GM23338 (cell line): ENCODE data around the gene HBB. TPM values are rescaled to one million over a fixed set of nuclear protein-coding genes. Genes with fewer than 3 reads are reported as not detected.

Source experiments
- ATAC-seq: fragments of 200-7000 bp; cut with Tn5 transposase; 3 replicates; pipeline ENCODE4 v1.9.1; 2020
- DNase-seq: peaks from one replicate; pipeline ENCODE4 v3.0.0-alpha.2; 2015; ENCODE audit warnings: low spot score
- H2AFZ ChIP-seq: fragments of 200-600 bp; sonication (generic); 2 replicates; pipeline ENCODE4 v1.8.0; 2016; ENCODE audit warnings: antibody characterized with exemption, mild to moderate bottlenecking, moderate library complexity
- H3F3A ChIP-seq: fragments of 200-600 bp; sonication (generic); replicated peaks from 2 replicates; pipeline ENCODE4 v1.8.0; 2017; ENCODE audit warnings: antibody characterized with exemption, mixed run types, low read depth
- H3K27ac ChIP-seq: fragments of 200-600 bp; sonication (generic); 2 replicates; pipeline ENCODE4 v1.6.1; 2016; ENCODE audit warnings: low read depth
- H3K27me3 ChIP-seq: fragments of 200-600 bp; sonication (generic); 2 replicates; pipeline ENCODE4 v1.8.0; 2016; ENCODE audit warnings: mild to moderate bottlenecking, mixed run types, moderate library complexity; ENCODE audit not compliant: insufficient read depth
- H3K36me3 ChIP-seq: fragments of 200-600 bp; sonication (generic); 2 replicates; pipeline ENCODE4 v1.8.0; 2016; ENCODE audit warnings: mild to moderate bottlenecking; ENCODE audit not compliant: insufficient read depth
- H3K4me1 ChIP-seq: fragments of 200-600 bp; sonication (generic); 2 replicates; pipeline ENCODE4 v1.8.0; 2016; ENCODE audit warnings: mild to moderate bottlenecking, moderate library complexity; ENCODE audit not compliant: insufficient read depth
- H3K4me2 ChIP-seq: fragments of 200-600 bp; sonication (generic); 2 replicates; pipeline ENCODE4 v1.7.1; 2017; ENCODE audit warnings: mixed run types
- H3K4me3 ChIP-seq: fragments of 200-600 bp; sonication (generic); 2 replicates; pipeline ENCODE4 v1.6.1; 2016; ENCODE audit warnings: mixed run types
- H3K79me2 ChIP-seq: fragments of 200-600 bp; sonication (generic); replicated peaks from 2 replicates; pipeline ENCODE4 v1.8.0; 2017; ENCODE audit warnings: mild to moderate bottlenecking; ENCODE audit not compliant: insufficient read depth
- H3K9me2 ChIP-seq: fragments of 200-600 bp; sonication (generic); 2 replicates; pipeline ENCODE4 v1.8.0; 2017; ENCODE audit not compliant: insufficient read depth
- H4K20me1 ChIP-seq: fragments of 200-600 bp; sonication (generic); replicated peaks from 2 replicates; pipeline ENCODE4 v1.8.0; 2017; ENCODE audit warnings: mild to moderate bottlenecking; ENCODE audit not compliant: insufficient read depth
- H3K27ac Mint-ChIP-seq: 2 replicates; pipeline ENCODE4 v1.8.0; 2020; ENCODE audit warnings: inconsistent platforms, mild to moderate bottlenecking, moderate library complexity, mixed read lengths
- H3K27me3 Mint-ChIP-seq: 3 replicates; pipeline ENCODE4 v1.8.0; 2022; ENCODE audit warnings: low read depth, mild to moderate bottlenecking, moderate library complexity, mixed read lengths, inconsistent platforms; ENCODE audit not compliant: insufficient read depth, poor library complexity
- H3K36me3 Mint-ChIP-seq: 3 replicates; pipeline ENCODE4 v1.8.0; 2021; ENCODE audit warnings: low read depth, mild to moderate bottlenecking, inconsistent platforms, moderate library complexity, mixed read lengths
- H3K4me1 Mint-ChIP-seq: 3 replicates; pipeline ENCODE4 v1.8.0; 2020; ENCODE audit warnings: mild to moderate bottlenecking, inconsistent platforms, mixed read lengths
- H3K4me3 Mint-ChIP-seq: 3 replicates; pipeline ENCODE4 v1.8.0; 2021; ENCODE audit warnings: moderate library complexity, mild to moderate bottlenecking, inconsistent platforms, mixed read lengths
- H3K9me3 Mint-ChIP-seq: 3 replicates; pipeline ENCODE4 v1.8.0; 2020; ENCODE audit warnings: moderate library complexity, mild to moderate bottlenecking, inconsistent platforms, mixed read lengths
- CREB1 ChIP-seq: fragments of 250-450 bp; sonication (Bioruptor Pico); IDR thresholded peaks from 2 replicates; pipeline ENCODE4 v1.5.0; 2020; ENCODE audit warnings: low read depth, mild to moderate bottlenecking, moderate library complexity
- EZH2 ChIP-seq: fragments of 200-600 bp; sonication (generic); IDR thresholded peaks from one replicate; pipeline ENCODE4 v1.8.0; 2017; ENCODE audit warnings: antibody characterized with exemption, mild to moderate bottlenecking, low read depth; ENCODE audit not compliant: unreplicated experiment
- EZH2phosphoT487 ChIP-seq: fragments of 200-600 bp; sonication (generic); IDR thresholded peaks from one replicate; pipeline ENCODE4 v1.8.1; 2018; ENCODE audit warnings: antibody characterized with exemption; ENCODE audit not compliant: unreplicated experiment
- JUNB ChIP-seq: IDR thresholded peaks from one replicate; pipeline ENCODE4 v1.6.1; 2016; ENCODE audit warnings: antibody characterized with exemption; ENCODE audit not compliant: unreplicated experiment
- NANOG ChIP-seq: IDR thresholded peaks from 2 replicates; pipeline ENCODE4 v1.6.1; 2016; ENCODE audit warnings: antibody characterized with exemption, borderline replicate concordance
- POLR2AphosphoS5 ChIP-seq: IDR thresholded peaks from 2 replicates; pipeline ENCODE4 v1.6.1; 2016; ENCODE audit warnings: antibody characterized with exemption, low read depth
- STAT1 ChIP-seq: IDR thresholded peaks from one replicate; pipeline ENCODE4 v1.6.1; 2016; ENCODE audit warnings: antibody characterized with exemption; ENCODE audit not compliant: unreplicated experiment
- ZNF114 ChIP-seq: fragments of 250-450 bp; sonication (Bioruptor Pico); IDR thresholded peaks from 2 replicates; pipeline ENCODE4 v1.5.0; 2020; ENCODE audit warnings: mild to moderate bottlenecking, moderate library complexity
- ZNF331 ChIP-seq: fragments of 250-450 bp; sonication (Bioruptor Pico); IDR thresholded peaks from 2 replicates; pipeline ENCODE4 v1.5.0; 2020; ENCODE audit warnings: low read depth, mild to moderate bottlenecking, moderate library complexity
- ZNF462 ChIP-seq: fragments of 250-450 bp; sonication (Bioruptor Pico); IDR thresholded peaks from 2 replicates; pipeline ENCODE4 v1.5.0; 2020; ENCODE audit warnings: mild to moderate bottlenecking, moderate library complexity
- polyA plus RNA-seq: library from polyadenylated mRNA; unstranded; fragments of >200 nt; fragmentation: Nextera tagmentation; extraction: Ambion mirVana; gene quantifications from 2 replicates; pipeline ENCODE4 v1.2.1, GENCODE V29; 2016
- total RNA-seq: library from RNA; depleted of rRNA; stranded (reverse); fragments of >200 nt; shearing (Covaris generic); gene quantifications from 2 replicates; pipeline ENCODE4 v1.2.3, GENCODE V29; 2014
- TF ChIP-seq, protein P1 (sequence below): IDR thresholded peaks from one replicate; pipeline ENCODE4 v1.6.1; 2018; ENCODE audit warnings: antibody characterized with exemption; ENCODE audit not compliant: unreplicated experiment
- TF ChIP-seq, protein P2 (sequence below): IDR thresholded peaks from 2 replicates; pipeline ENCODE4 v1.6.1; 2016; ENCODE audit warnings: antibody characterized with exemption

Gene HBB
- total and polyA plus RNA-seq, 2 experiments from 2014 or later, result not detected

DNA sequence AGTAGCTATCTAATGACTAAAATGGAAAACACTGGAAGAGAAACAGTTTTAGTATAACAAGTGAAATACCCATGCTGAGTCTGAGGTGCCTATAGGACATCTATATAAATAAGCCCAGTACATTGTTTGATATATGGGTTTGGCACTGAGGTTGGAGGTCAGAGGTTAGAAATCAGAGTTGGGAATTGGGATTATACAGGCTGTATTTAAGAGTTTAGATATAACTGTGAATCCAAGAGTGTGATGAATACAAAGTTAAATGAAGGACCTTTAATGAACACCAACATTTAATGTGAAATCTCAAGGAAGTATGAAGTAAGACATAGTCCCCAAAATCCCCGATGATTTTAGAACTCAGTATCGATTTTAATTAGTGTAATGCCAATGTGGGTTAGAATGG is 10.5 kb upstream of the HBB start:
- Histone ChIP-seq H3K79me2 (no peaks in the 10 kb centered on the region), H3F3A (no peaks in the 10 kb centered on the region), H3K27ac (no peak overlapping the region), H3K27me3 (no peaks in the 10 kb centered on the region), H3K4me3 (no peak overlapping the region), H3K4me2 (no peak overlapping the region), H3K36me3 (no peaks in the 10 kb centered on the region), H3K4me1 (no peaks in the 10 kb centered on the region), H3K9me2 (no peaks in the 10 kb centered on the region), H2AFZ (no peak overlapping the region), H4K20me1 (no peaks in the 10 kb centered on the region)
- Mint-ChIP-seq H3K9me3 (no peaks in the 10 kb centered on the region), H3K4me3 (no peak overlapping the region), H3K27me3 (no peaks in the 10 kb centered on the region), H3K4me1 (no peaks in the 10 kb centered on the region), H3K36me3 (no peaks in the 10 kb centered on the region), H3K27ac (no peak overlapping the region)
- ATAC-seq (no peak), DNase-seq (no peak)
- TF ChIP-seq, protein P1, sequence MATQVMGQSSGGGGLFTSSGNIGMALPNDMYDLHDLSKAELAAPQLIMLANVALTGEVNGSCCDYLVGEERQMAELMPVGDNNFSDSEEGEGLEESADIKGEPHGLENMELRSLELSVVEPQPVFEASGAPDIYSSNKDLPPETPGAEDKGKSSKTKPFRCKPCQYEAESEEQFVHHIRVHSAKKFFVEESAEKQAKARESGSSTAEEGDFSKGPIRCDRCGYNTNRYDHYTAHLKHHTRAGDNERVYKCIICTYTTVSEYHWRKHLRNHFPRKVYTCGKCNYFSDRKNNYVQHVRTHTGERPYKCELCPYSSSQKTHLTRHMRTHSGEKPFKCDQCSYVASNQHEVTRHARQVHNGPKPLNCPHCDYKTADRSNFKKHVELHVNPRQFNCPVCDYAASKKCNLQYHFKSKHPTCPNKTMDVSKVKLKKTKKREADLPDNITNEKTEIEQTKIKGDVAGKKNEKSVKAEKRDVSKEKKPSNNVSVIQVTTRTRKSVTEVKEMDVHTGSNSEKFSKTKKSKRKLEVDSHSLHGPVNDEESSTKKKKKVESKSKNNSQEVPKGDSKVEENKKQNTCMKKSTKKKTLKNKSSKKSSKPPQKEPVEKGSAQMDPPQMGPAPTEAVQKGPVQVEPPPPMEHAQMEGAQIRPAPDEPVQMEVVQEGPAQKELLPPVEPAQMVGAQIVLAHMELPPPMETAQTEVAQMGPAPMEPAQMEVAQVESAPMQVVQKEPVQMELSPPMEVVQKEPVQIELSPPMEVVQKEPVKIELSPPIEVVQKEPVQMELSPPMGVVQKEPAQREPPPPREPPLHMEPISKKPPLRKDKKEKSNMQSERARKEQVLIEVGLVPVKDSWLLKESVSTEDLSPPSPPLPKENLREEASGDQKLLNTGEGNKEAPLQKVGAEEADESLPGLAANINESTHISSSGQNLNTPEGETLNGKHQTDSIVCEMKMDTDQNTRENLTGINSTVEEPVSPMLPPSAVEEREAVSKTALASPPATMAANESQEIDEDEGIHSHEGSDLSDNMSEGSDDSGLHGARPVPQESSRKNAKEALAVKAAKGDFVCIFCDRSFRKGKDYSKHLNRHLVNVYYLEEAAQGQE, result no peak
- TF ChIP-seq ZNF331 (CRISPR knock-in tag) (no peak), POLR2AphosphoS5 (no peak), ZNF114 (CRISPR knock-in tag) (no peak), JUNB (no peak), EZH2phosphoT487 (no peak), ZNF462 (no peak), STAT1 (no peak), EZH2 (no peak), NANOG (no peak), CREB1 (no peak)
- TF ChIP-seq, protein P2, sequence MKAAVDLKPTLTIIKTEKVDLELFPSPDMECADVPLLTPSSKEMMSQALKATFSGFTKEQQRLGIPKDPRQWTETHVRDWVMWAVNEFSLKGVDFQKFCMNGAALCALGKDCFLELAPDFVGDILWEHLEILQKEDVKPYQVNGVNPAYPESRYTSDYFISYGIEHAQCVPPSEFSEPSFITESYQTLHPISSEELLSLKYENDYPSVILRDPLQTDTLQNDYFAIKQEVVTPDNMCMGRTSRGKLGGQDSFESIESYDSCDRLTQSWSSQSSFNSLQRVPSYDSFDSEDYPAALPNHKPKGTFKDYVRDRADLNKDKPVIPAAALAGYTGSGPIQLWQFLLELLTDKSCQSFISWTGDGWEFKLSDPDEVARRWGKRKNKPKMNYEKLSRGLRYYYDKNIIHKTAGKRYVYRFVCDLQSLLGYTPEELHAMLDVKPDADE, result no peak
